Lower leg skin (tissue), 4 donors: ENCODE measurements around the gene TNS3. TPM values are rescaled to one million over a fixed set of nuclear protein-coding genes. Genes with fewer than 3 reads are reported as not detected.

ENCODE experiments used
- DNase-seq, 2 donors: peaks; one replicate each; pipeline ENCODE4 v3.0.0-alpha.2; 2019; ENCODE audit warnings: low spot score in 2 of 2
- H3K4me3 ChIP-seq: fragments of 200-600 bp; sonication (generic); 2 replicates; pipeline ENCODE4 v1.5.1; 2017; ENCODE audit warnings: mild to moderate bottlenecking, low read depth; ENCODE audit not compliant: poor library complexity, severe bottlenecking
- CTCF ChIP-seq, 3 donors: fragments of 450-650 bp; IDR thresholded peaks; one replicate each; pipeline ENCODE4 v1.5.1; 2016; ENCODE audit warnings: antibody characterized with exemption in 3 of 3, mild to moderate bottlenecking in 3 of 3, moderate library complexity in 2 of 3
- POLR2A ChIP-seq, 2 donors: fragments of 450-650 bp; IDR thresholded peaks; one replicate each; pipeline ENCODE4 v1.6.1; 2016 to 2017; ENCODE audit warnings: antibody characterized with exemption in 2 of 2, mild to moderate bottlenecking in 1 of 2, moderate library complexity in 1 of 2
- WGBS, 2 donors: methylation state at CpG; one replicate each; pipeline ENCODE4 v1.1.5; 2018; 5-methylcytosine and 5-hydroxymethylcytosine counted together
- intact Hi-C: fragments of 100-400 bp; cut with DNase I; formaldehyde crosslinking; loops from one replicate; pipeline ENCODE4 v1.15.0; 2023; ENCODE audit warnings: low total_unique reads
- total RNA-seq, 4 donors: library from RNA; depleted of rRNA; stranded (reverse); fragments of >200 nt; gene quantifications; one replicate each; pipeline ENCODE4 v1.1.0, GENCODE V29; 2016

TNS3 gene
- total RNA-seq, 4 donors from 2014 or later = 19.5 to 33.9 (median 25.5) TPM

DNA sequence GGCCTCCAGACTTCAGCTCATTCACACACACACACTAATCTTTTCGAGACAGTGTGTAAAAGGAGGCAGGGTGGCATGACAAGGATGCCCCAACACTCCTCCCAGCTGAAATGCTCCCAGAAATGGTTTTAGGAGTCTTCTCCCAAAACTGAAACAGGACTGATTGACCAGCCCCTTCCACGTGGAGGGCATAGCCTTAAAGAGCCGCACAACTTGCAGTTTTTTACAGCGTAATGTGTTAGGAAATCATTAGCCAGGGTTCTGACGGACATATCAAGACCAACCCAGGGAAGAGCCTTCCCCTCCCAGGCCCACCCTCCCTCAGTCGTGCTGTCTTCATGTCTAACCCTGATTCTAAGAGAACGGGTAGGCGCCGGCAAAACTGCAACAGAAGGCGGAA is 224.6 kb downstream of the TNS3 start:
- H3K4me3 ChIP-seq = no peak overlapping the region
- peak in 1 of 2 donors; percentile 49 for DNase-seq
- WGBS, 2 donors = 85 to 86% methylated on average over 10 of the region's 10 CpGs
- TF ChIP-seq POLR2A (IDR thresholded peaks at IDR 0.05) (no peak), CTCF (IDR thresholded peaks at IDR 0.05) (no peak)
- intact Hi-C loops = no loop called here

DNA sequence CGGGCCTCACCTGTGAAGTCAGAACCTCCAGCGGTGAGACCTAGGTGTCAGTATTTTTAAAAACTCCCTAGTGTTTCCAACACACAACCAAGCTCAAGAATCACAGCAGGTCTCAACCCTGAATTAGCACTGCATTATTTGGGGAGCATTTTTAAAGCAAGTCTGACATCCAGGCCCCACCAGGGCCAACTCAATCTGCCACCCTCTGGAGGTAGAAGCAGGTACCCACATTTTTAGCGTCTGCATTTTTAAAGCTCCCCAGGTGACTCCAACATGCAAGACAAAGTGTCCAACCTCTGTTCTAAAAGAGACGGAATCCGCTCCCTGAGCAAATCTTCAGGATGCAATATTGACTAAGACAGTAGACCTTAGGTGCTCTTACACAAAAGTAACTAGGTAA is 225.7 kb downstream of the TNS3 start:
- H3K4me3 ChIP-seq = no peak overlapping the region
- TF ChIP-seq POLR2A (IDR thresholded peaks at IDR 0.05) (no peak), CTCF (IDR thresholded peaks at IDR 0.05) (no peak)
- peak in 1 of 2 donors; percentile 12 for DNase-seq
- intact Hi-C loops = no loop called here
- 92 to 93% methylated on average over 5 of the region's 5 CpGs for WGBS, 2 donors

DNA sequence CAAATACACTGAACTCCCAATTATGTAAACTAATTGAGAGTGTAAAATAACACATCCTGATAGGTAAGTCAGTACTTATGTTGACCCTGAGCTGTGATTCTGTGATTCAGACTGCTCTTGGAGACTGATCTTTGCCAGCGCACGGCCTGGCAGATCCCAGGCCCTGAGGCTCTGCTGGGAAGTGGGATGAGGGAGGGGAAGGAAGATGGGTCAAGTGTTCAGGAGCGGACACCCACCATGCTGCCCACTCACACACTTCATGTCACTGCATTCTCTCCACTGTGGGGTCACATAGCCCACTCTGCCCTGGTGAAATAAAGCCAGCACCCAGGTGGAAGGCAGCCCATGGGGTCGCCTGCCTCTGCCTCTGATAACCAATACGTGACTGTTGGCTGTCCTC is 226.2 kb downstream of the TNS3 start:
- DNase-seq = peak in 1 of 2 donors; percentile 54
- no peak overlapping the region for H3K4me3 ChIP-seq
- intact Hi-C loops = no loop called here
- WGBS, 2 donors = 69 to 86% methylated on average over 5 of the region's 5 CpGs
- TF ChIP-seq CTCF (IDR thresholded peaks at IDR 0.05) (no peak), POLR2A (IDR thresholded peaks at IDR 0.05) (no peak)

GRCh38 chr7:47354831-47355541 is 226.9 kb downstream of the TNS3 start:
- DNase-seq = peak in 1 of 2 donors; percentile 81
- 74 to 76% methylated on average over 22 of the region's 22 CpGs for WGBS, 2 donors
- intact Hi-C loops = no loop called here
- H3K4me3 ChIP-seq = no peak overlapping the region
- TF ChIP-seq POLR2A (IDR thresholded peaks at IDR 0.05) = no peak
- no peak for TF ChIP-seq CTCF (IDR thresholded peaks at IDR 0.05)

DNA sequence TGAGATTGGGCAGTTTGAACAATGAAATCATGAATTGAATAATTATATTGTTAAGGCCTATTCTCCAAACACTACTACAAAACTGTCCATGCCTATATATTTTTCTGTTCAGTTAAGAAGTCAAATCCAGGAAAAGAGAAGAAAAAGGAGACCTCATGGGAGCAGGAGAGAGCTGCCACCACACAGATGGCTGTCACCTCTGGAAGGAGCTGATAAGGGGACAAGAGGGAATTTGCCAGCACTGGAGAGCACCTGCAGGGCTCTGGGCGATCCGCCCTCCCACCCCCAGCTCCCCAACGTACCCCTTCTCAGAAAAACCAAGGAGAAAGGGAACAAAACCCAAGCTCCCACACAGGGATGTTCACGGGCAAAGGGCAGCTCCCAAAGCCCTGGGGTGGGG is 227.8 kb downstream of the TNS3 start:
- DNase-seq = peak in 1 of 2 donors; percentile 23
- intact Hi-C loops = no loop called here
- no peak overlapping the region for H3K4me3 ChIP-seq
- TF ChIP-seq POLR2A (IDR thresholded peaks at IDR 0.05) (no peak), CTCF (IDR thresholded peaks at IDR 0.05) (no peak)
- WGBS, 2 donors = 85 to 88% methylated on average over 4 of the region's 4 CpGs
